Measurements from ENCODE around the gene MGAT5. TPM values are rescaled to one million over a fixed set of nuclear protein-coding genes. Genes with fewer than 3 reads are reported as not detected.

The MGAT5 gene
- total RNA-seq, 1 donor from 2014 or later = 37.6 TPM

DNA sequence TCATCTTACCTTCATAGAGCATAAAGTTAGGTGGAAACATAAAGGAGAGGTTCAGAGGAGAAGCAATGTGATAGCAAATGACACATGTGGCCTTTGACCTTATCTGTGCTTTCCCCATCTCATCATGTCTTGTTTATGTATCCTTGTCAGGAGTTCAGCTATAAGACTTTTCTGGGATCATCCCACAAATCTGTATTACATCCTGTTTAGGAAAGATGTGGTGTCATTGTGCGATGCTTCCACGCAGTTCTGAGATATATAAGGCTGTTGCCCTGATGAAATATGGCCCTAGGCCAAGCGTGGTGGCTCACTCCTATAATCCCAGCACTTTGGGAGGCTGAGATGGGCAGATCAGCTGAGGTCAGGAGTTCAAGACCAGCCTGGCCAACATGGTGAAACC lies 15.5 kb upstream of the MGAT5 start:
- no peak overlapping the region for H3K27ac ChIP-seq (ENCODE audit: low read depth, low read length)
- H3K4me1 ChIP-seq (ENCODE audit: control insufficient read depth in 3 of 3, insufficient read depth in 3 of 3, low read length in 3 of 3) = peaks cover 0 to 2% (median 0%) of the 10 kb centered on the region in 3 donors
- no peaks in the 10 kb centered on the region for H3K36me3 ChIP-seq (ENCODE audit: control insufficient read depth in 3 of 3, insufficient read depth in 3 of 3, low read length in 3 of 3)
- no peaks in the 10 kb centered on the region for H3K27me3 ChIP-seq (ENCODE audit: control insufficient read depth in 3 of 3, insufficient read depth in 3 of 3, low read length in 3 of 3)
- no peaks in the 10 kb centered on the region for H3K9me3 ChIP-seq (ENCODE audit: control insufficient read depth in 3 of 3, low read length in 3 of 3)
- H3K9ac ChIP-seq (ENCODE audit: low read depth in 1 of 3, low read length in 3 of 3) = no peak overlapping the region
- no peak overlapping the region for H3K4me3 ChIP-seq (ENCODE audit: low read length in 3 of 3)

DNA sequence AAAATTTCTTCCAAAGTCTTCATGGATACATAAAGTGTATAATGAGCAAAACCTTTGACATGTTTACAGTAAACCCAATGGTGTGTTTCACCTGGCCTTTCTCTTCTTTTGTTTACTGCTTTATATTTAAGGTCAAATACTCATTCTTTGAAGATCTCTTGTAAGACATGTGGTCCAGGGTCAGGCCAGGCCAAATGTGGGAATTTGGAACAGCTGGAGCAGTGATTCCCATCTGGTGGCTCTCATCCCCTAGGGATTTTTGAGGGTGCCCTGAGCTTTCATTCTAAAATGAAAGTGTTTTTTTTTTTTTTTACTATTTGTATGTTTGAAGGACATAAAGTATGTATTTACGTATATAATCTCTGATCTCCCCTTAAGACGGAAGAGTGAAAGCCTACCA lies 13.8 kb upstream of the MGAT5 start:
- Histone ChIP-seq H3K27ac (ENCODE audit: low read depth, low read length) (no peak overlapping the region), H3K36me3 (ENCODE audit: control insufficient read depth in 3 of 3, insufficient read depth in 3 of 3, low read length in 3 of 3) (no peaks in the 10 kb centered on the region), H3K9me3 (ENCODE audit: control insufficient read depth in 3 of 3, low read length in 3 of 3) (no peaks in the 10 kb centered on the region), H3K27me3 (ENCODE audit: control insufficient read depth in 3 of 3, insufficient read depth in 3 of 3, low read length in 3 of 3) (peaks cover 0 to 2% (median 0%) of the 10 kb centered on the region in 3 donors), H3K4me1 (ENCODE audit: control insufficient read depth in 3 of 3, insufficient read depth in 3 of 3, low read length in 3 of 3) (peaks cover 0 to 2% (median 0%) of the 10 kb centered on the region in 3 donors), H3K9ac (ENCODE audit: low read depth in 1 of 3, low read length in 3 of 3) (no peak overlapping the region), H3K4me3 (ENCODE audit: low read length in 3 of 3) (no peak overlapping the region)

- H3K9me3 ChIP-seq (ENCODE audit: control insufficient read depth in 3 of 3, low read length in 3 of 3) = no peaks in the 10 kb centered on the region
- no peak overlapping the region for H3K9ac ChIP-seq (ENCODE audit: low read depth in 1 of 3, low read length in 3 of 3)
- no peak overlapping the region for H3K4me3 ChIP-seq (ENCODE audit: low read length in 3 of 3)
- H3K27ac ChIP-seq (ENCODE audit: low read depth, low read length) = no peak overlapping the region
- H3K4me1 ChIP-seq (ENCODE audit: control insufficient read depth in 3 of 3, insufficient read depth in 3 of 3, low read length in 3 of 3) = peaks cover 0 to 7% (median 2%) of the 10 kb centered on the region in 3 donors
- H3K27me3 ChIP-seq (ENCODE audit: control insufficient read depth in 3 of 3, insufficient read depth in 3 of 3, low read length in 3 of 3) = peaks cover 0 to 2% (median 0%) of the 10 kb centered on the region in 3 donors
- no peaks in the 10 kb centered on the region for H3K36me3 ChIP-seq (ENCODE audit: control insufficient read depth in 3 of 3, insufficient read depth in 3 of 3, low read length in 3 of 3)
Observed at GRCh38 chr2:134241911-134242310, 12.0 kb upstream of the MGAT5 start.

DNA sequence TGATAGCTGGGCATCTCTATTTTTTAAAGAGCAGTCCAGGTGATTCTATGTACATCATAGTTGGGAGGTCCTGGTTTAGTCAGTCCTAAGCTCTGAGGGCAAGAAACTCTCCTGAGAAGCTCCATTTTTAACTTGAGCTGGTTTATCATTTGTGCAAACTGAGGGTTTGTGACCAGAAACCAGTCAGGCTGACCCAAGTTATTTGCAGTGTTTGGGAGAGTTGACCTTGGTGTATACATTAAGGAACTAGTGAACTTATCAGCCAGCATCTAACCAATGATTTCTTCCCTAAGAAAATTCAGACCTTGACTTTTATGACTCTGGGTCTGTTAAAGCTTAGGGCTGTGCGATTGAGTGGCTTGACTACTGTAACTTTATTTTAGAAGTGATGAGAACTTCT lies 10.6 kb upstream of the MGAT5 start:
- H3K27me3 ChIP-seq (ENCODE audit: control insufficient read depth in 3 of 3, insufficient read depth in 3 of 3, low read length in 3 of 3) = peaks cover 0 to 2% (median 0%) of the 10 kb centered on the region in 3 donors
- H3K36me3 ChIP-seq (ENCODE audit: control insufficient read depth in 3 of 3, insufficient read depth in 3 of 3, low read length in 3 of 3) = no peaks in the 10 kb centered on the region
- no peaks in the 10 kb centered on the region for H3K9me3 ChIP-seq (ENCODE audit: control insufficient read depth in 3 of 3, low read length in 3 of 3)
- no peak overlapping the region for H3K9ac ChIP-seq (ENCODE audit: low read depth in 1 of 3, low read length in 3 of 3)
- H3K4me1 ChIP-seq (ENCODE audit: control insufficient read depth in 3 of 3, insufficient read depth in 3 of 3, low read length in 3 of 3) = peaks cover 0 to 7% (median 2%) of the 10 kb centered on the region in 3 donors
- no peak overlapping the region for H3K4me3 ChIP-seq (ENCODE audit: low read length in 3 of 3)
- H3K27ac ChIP-seq (ENCODE audit: low read depth, low read length) = no peak overlapping the region

- Histone ChIP-seq H3K27ac (ENCODE audit: low read depth, low read length) (no peak overlapping the region), H3K9me3 (ENCODE audit: control insufficient read depth in 3 of 3, low read length in 3 of 3) (no peaks in the 10 kb centered on the region), H3K4me1 (ENCODE audit: control insufficient read depth in 3 of 3, insufficient read depth in 3 of 3, low read length in 3 of 3) (peaks cover 0 to 7% (median 2%) of the 10 kb centered on the region in 3 donors), H3K27me3 (ENCODE audit: control insufficient read depth in 3 of 3, insufficient read depth in 3 of 3, low read length in 3 of 3) (peaks cover 0 to 2% (median 0%) of the 10 kb centered on the region in 3 donors), H3K36me3 (ENCODE audit: control insufficient read depth in 3 of 3, insufficient read depth in 3 of 3, low read length in 3 of 3) (no peaks in the 10 kb centered on the region), H3K9ac (ENCODE audit: low read depth in 1 of 3, low read length in 3 of 3) (no peak overlapping the region), H3K4me3 (ENCODE audit: low read length in 3 of 3) (no peak overlapping the region)
Observed at GRCh38 chr2:134244086-134244485, 9.8 kb upstream of the MGAT5 start.

DNA sequence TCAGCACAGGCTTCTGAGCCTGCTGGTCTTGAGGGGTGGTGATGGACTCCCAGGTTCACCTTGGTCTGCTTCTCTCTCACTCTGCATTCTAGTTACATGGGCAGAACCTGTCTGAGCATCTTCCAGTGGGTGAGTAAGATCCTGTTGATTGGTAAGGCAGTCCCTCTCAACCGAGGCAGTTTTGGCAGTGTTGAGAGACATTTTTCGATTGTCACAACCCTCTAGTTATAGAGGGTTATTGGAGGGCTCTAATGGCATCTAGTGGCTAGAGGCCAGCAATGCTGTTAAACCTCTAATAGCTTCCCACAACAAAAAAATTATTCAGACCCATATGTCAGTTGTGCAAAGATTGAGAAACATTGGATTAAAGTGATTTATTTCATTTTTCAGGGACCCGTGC lies 9.3 kb upstream of the MGAT5 start:
- H3K4me3 ChIP-seq (ENCODE audit: low read length in 3 of 3) = no peak overlapping the region
- no peaks in the 10 kb centered on the region for H3K36me3 ChIP-seq (ENCODE audit: control insufficient read depth in 3 of 3, insufficient read depth in 3 of 3, low read length in 3 of 3)
- peaks cover 0 to 7% (median 2%) of the 10 kb centered on the region in 3 donors for H3K4me1 ChIP-seq (ENCODE audit: control insufficient read depth in 3 of 3, insufficient read depth in 3 of 3, low read length in 3 of 3)
- no peak overlapping the region for H3K27ac ChIP-seq (ENCODE audit: low read depth, low read length)
- no peaks in the 10 kb centered on the region for H3K9me3 ChIP-seq (ENCODE audit: control insufficient read depth in 3 of 3, low read length in 3 of 3)
- H3K9ac ChIP-seq (ENCODE audit: low read depth in 1 of 3, low read length in 3 of 3) = no peak overlapping the region
- peaks cover 0 to 2% (median 0%) of the 10 kb centered on the region in 3 donors for H3K27me3 ChIP-seq (ENCODE audit: control insufficient read depth in 3 of 3, insufficient read depth in 3 of 3, low read length in 3 of 3)

GRCh38 chr2:134245340-134245984 lies 8.4 kb upstream of the MGAT5 start:
- Histone ChIP-seq H3K36me3 (ENCODE audit: control insufficient read depth in 3 of 3, insufficient read depth in 3 of 3, low read length in 3 of 3) (no peaks in the 10 kb centered on the region), H3K9me3 (ENCODE audit: control insufficient read depth in 3 of 3, low read length in 3 of 3) (no peaks in the 10 kb centered on the region)

DNA sequence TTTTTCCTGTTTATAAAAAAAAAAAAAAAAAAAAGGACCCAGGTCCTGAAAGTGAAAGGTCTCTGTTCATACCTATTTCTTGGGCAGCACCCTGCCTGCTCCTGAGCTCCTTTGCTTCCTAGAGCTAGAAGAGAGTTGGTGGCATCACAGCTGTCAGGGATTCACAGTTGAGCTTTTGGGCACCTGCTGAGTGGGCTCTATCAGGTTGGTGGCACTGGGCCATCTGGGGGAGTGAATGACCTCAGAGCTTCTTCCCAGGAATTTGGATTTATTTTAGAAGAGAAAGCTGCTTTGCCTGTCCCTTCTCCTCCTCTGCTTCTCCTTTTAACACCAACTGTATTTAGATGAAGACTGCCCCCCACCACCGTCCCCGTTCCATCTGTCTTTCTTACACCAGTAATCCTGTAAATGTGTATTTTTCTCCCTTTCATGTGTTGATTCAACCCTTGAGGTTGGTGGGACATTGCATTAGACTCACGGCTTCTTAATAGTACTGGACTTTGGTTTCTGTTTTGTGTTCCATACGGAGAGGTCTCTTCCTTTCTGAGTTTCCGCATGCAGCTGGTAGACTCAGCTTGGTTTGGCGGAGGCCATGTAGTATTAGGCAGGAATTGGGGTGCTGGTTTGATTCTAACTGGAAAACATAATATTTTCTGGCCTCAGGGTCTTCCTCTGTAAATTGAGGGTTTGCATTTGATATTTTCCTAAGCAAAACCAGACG lies 7.6 kb upstream of the MGAT5 start:
- Histone ChIP-seq H3K4me1 (ENCODE audit: control insufficient read depth in 3 of 3, insufficient read depth in 3 of 3, low read length in 3 of 3) (peaks cover 0 to 7% (median 2%) of the 10 kb centered on the region in 3 donors), H3K36me3 (ENCODE audit: control insufficient read depth in 3 of 3, insufficient read depth in 3 of 3, low read length in 3 of 3) (no peaks in the 10 kb centered on the region), H3K27me3 (ENCODE audit: control insufficient read depth in 3 of 3, insufficient read depth in 3 of 3, low read length in 3 of 3) (peaks cover 0 to 2% (median 0%) of the 10 kb centered on the region in 3 donors), H3K27ac (ENCODE audit: low read depth, low read length) (no peak overlapping the region), H3K4me3 (ENCODE audit: low read length in 3 of 3) (no peak overlapping the region), H3K9ac (ENCODE audit: low read depth in 1 of 3, low read length in 3 of 3) (no peak overlapping the region), H3K9me3 (ENCODE audit: control insufficient read depth in 3 of 3, low read length in 3 of 3) (no peaks in the 10 kb centered on the region)

More at GRCh38 chr2:134245340-134245984, 8.4 kb upstream of the MGAT5 start:
- Histone ChIP-seq H3K9ac (ENCODE audit: low read depth in 1 of 3, low read length in 3 of 3) (no peak overlapping the region), H3K27me3 (ENCODE audit: control insufficient read depth in 3 of 3, insufficient read depth in 3 of 3, low read length in 3 of 3) (peaks cover 0 to 2% (median 0%) of the 10 kb centered on the region in 3 donors), H3K27ac (ENCODE audit: low read depth, low read length) (no peak overlapping the region), H3K4me1 (ENCODE audit: control insufficient read depth in 3 of 3, insufficient read depth in 3 of 3, low read length in 3 of 3) (peaks cover 0 to 7% (median 2%) of the 10 kb centered on the region in 3 donors), H3K4me3 (ENCODE audit: low read length in 3 of 3) (no peak overlapping the region)

DNA sequence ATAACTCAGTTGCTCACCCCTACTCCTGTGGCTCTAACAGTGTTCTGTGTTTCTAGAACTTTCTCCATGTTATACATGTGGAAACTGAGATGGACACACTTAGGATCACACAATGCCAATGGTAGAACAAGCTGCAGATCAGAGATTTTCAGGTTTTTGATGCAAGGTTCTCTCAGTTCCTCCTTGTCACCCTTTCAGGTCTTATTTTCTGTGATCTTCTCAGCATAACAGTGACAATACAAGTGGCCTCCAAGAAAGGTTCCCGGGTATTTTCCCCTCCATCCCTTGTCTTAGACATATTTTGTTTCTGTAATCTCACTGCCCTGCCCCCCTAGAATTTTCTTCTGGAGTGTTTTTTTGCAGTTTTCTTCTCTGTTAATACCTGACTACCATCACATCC lies 6.2 kb upstream of the MGAT5 start:
- H3K9me3 ChIP-seq (ENCODE audit: control insufficient read depth in 3 of 3, low read length in 3 of 3) = no peaks in the 10 kb centered on the region
- no peak overlapping the region for H3K4me3 ChIP-seq (ENCODE audit: low read length in 3 of 3)
- peaks cover 0 to 2% (median 0%) of the 10 kb centered on the region in 3 donors for H3K27me3 ChIP-seq (ENCODE audit: control insufficient read depth in 3 of 3, insufficient read depth in 3 of 3, low read length in 3 of 3)
- no peak overlapping the region for H3K27ac ChIP-seq (ENCODE audit: low read depth, low read length)
- H3K4me1 ChIP-seq (ENCODE audit: control insufficient read depth in 3 of 3, insufficient read depth in 3 of 3, low read length in 3 of 3) = peaks cover 0 to 7% (median 2%) of the 10 kb centered on the region in 3 donors
- H3K9ac ChIP-seq (ENCODE audit: low read depth in 1 of 3, low read length in 3 of 3) = no peak overlapping the region
- no peaks in the 10 kb centered on the region for H3K36me3 ChIP-seq (ENCODE audit: control insufficient read depth in 3 of 3, insufficient read depth in 3 of 3, low read length in 3 of 3)

GRCh38 chr2:134248913-134249312 lies 5.0 kb upstream of the MGAT5 start:
- Histone ChIP-seq H3K9me3 (ENCODE audit: control insufficient read depth in 3 of 3, low read length in 3 of 3) (no peaks in the 10 kb centered on the region), H3K4me3 (ENCODE audit: low read length in 3 of 3) (no peak overlapping the region), H3K36me3 (ENCODE audit: control insufficient read depth in 3 of 3, insufficient read depth in 3 of 3, low read length in 3 of 3) (no peaks in the 10 kb centered on the region), H3K4me1 (ENCODE audit: control insufficient read depth in 3 of 3, insufficient read depth in 3 of 3, low read length in 3 of 3) (peaks cover 0 to 9% (median 2%) of the 10 kb centered on the region in 3 donors), H3K27me3 (ENCODE audit: control insufficient read depth in 3 of 3, insufficient read depth in 3 of 3, low read length in 3 of 3) (peaks cover 0 to 2% (median 0%) of the 10 kb centered on the region in 3 donors), H3K27ac (ENCODE audit: low read depth, low read length) (no peak overlapping the region), H3K9ac (ENCODE audit: low read depth in 1 of 3, low read length in 3 of 3) (no peak overlapping the region)

All from skeletal muscle tissue (tissue), 4 donors.